OCI-LY7 (cell line): Measurements from ENCODE around the gene AXIN1.

ENCODE experiments used
- CTCF ChIP-seq: fragments of 200-600 bp; sonication (generic); conservative IDR thresholded peaks from 2 replicates; pipeline ENCODE4 v1.5.1; 2014; ENCODE audit warnings: mild to moderate bottlenecking, antibody characterized with exemption, low read length, moderate library complexity, mixed read lengths
- EZH2phosphoT487 ChIP-seq: fragments of 200-600 bp; sonication (generic); IDR thresholded peaks from 2 replicates; pipeline ENCODE4 v1.6.1; 2018; ENCODE audit warnings: low read depth, borderline replicate concordance, mild to moderate bottlenecking, mixed run types, antibody characterized with exemption, low read length, moderate library complexity, mixed read lengths

GRCh38 chr16:268141-269053, 84.1 kb downstream of the AXIN1 start:
- TF ChIP-seq CTCF: no peak
- TF ChIP-seq EZH2phosphoT487: no peak
